Panc1 (cell line): ENCODE measurements around the gene AARS2. TPM values are rescaled to one million over a fixed set of nuclear protein-coding genes. Genes with fewer than 3 reads are reported as not detected.

ENCODE experiments used
- ATAC-seq: fragments of 200-7000 bp; cut with Tn5 transposase; 2 replicates; pipeline ENCODE4 v1.9.1; 2020; ENCODE audit warnings: mild to moderate bottlenecking, moderate library complexity
- BruUV-seq: library from RNA; stranded (reverse); fragments of 400-500 nt; replicated peaks from 2 replicates; lab custom pipeline; 2021; lab: Mats Ljungman, UMichigan
- CTCF ChIA-PET: fragments of 300-600 bp; sonication (Branson Sonifier 250); formaldehyde crosslinking; loops from one replicate; lab custom pipeline; 2022; ENCODE audit warnings: antibody characterized with exemption; lab: Charles Lee
- POLR2A ChIA-PET: fragments of 300-600 bp; sonication (Branson Sonifier 250); formaldehyde crosslinking; loops from one replicate; lab custom pipeline; 2022; ENCODE audit warnings: antibody characterized with exemption; lab: Charles Lee
- DNase-seq: peaks from one replicate; pipeline ENCODE4 v3.0.0-alpha.2; 2010; ENCODE audit warnings: low read depth, low spot score
- H3K27ac ChIP-seq: 2 replicates; pipeline ENCODE4 v1.5.1; 2011; ENCODE audit warnings: mild to moderate bottlenecking, low read length, inconsistent platforms
- H3K27me3 ChIP-seq: fragments of 200-500 bp; sonication (Bioruptor generic); 2 replicates; pipeline ENCODE4 v1.6.0; 2014; ENCODE audit warnings: low read length, inconsistent platforms; ENCODE audit not compliant: control insufficient read depth, insufficient read depth
- H3K36me3 ChIP-seq: fragments of 200-500 bp; sonication (Bioruptor generic); 2 replicates; pipeline ENCODE4 v1.5.1; 2014; ENCODE audit warnings: inconsistent platforms, mild to moderate bottlenecking, low read length, moderate library complexity; ENCODE audit not compliant: control insufficient read depth, insufficient read depth
- H3K4me1 ChIP-seq: 2 replicates; pipeline ENCODE4 v1.5.1; 2011; ENCODE audit warnings: inconsistent platforms, mild to moderate bottlenecking, low read length, moderate library complexity; ENCODE audit not compliant: control insufficient read depth, insufficient read depth
- H3K4me3 ChIP-seq, 2 experiments: 2 replicates each; pipeline ENCODE4 v1.5.1; 2011 to 2012; ENCODE audit warnings: low read depth in 2 of 2, low read length in 2 of 2, mild to moderate bottlenecking in 2 of 2, inconsistent platforms in 1 of 2, moderate library complexity in 1 of 2
- H3K9me3 ChIP-seq: fragments of 200-500 bp; sonication (Bioruptor generic); 2 replicates; pipeline ENCODE4 v1.5.1; 2014; ENCODE audit warnings: low read depth, mild to moderate bottlenecking, inconsistent platforms, low read length, moderate library complexity; ENCODE audit not compliant: control insufficient read depth, insufficient read depth
- POLR2AphosphoS5 ChIP-seq: IDR thresholded peaks from 2 replicates; pipeline ENCODE4 v1.6.1; 2012; ENCODE audit warnings: mild to moderate bottlenecking, low read depth, low read length, moderate library complexity
- SIN3A ChIP-seq: IDR thresholded peaks from 2 replicates; pipeline ENCODE4 v1.6.1; 2012; ENCODE audit warnings: low read depth, mild to moderate bottlenecking, low read length, moderate library complexity, borderline replicate concordance; ENCODE audit not compliant: insufficient read depth
- TCF7L2 ChIP-seq: IDR thresholded peaks from 2 replicates; pipeline ENCODE4 v1.6.1; 2011; ENCODE audit warnings: mild to moderate bottlenecking, low read depth, low read length, inconsistent platforms
- in situ Hi-C: cut with HindIII; loops from 2 replicates; pipeline ENCODE4 v1.10.0; 2016; ENCODE audit warnings: low sequenced_read_pairs, low pct_unique_long_range_greater_than_20kb
- intact Hi-C: fragments of 100-400 bp; cut with micrococcal nuclease; formaldehyde crosslinking; loops from one replicate; pipeline ENCODE4 v1.10.0; 2022; ENCODE audit not compliant: unreplicated experiment
- total RNA-seq: library from RNA; stranded (reverse); gene quantifications from one replicate; pipeline ENCODE4 v1.2.1, GENCODE V29; 2021; ENCODE audit not compliant: unreplicated experiment
- TF ChIP-seq, protein P1 (sequence below): fragments of 450-650 bp; IDR thresholded peaks from 2 replicates; pipeline ENCODE4 v1.5.1; 2017; ENCODE audit warnings: mild to moderate bottlenecking
- TF ChIP-seq, protein P2 (sequence below), 2 experiments: IDR thresholded peaks; 2 replicates each; pipeline ENCODE4 v1.6.1; 2011 to 2012; ENCODE audit warnings: low read depth in 2 of 2, control low read depth in 1 of 2, low read length in 1 of 2, mild to moderate bottlenecking in 1 of 2, moderate library complexity in 1 of 2; ENCODE audit not compliant: insufficient read depth in 1 of 2

AARS2 gene
- total RNA-seq, 1 experiment from 2014 or later: 13.1 TPM

DNA sequence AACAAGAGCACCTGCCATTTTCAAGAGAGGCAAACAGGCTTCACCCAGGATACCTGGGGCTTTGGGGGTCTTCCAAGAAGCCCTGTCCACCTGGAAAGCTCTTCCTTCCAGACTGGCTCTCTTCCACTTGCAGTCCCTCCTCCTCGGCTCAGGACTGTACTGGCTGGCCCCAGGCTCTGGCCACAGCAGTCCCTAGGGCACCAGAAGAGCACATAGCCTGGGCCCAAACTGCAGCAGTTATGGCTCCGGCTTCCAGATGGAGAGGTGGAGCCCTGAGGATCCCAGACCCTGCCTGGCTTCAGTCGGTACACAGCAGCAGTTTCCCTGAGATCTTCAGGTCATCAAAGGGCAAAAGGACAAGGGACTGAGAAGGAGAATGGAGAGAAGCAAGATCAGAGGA is 54.2 kb downstream of the AARS2 start:
- H3K4me1 ChIP-seq: peaks cover 49% of the 10 kb centered on the region
- no TSS peak for BruUV-seq
- DNase-seq (no peak), ATAC-seq (no peak)
- H3K36me3 ChIP-seq: peaks cover 5% of the 10 kb centered on the region
- intact Hi-C loops (loop anchor here (10.0 kb wide), 1 partner anchor 164 kb away; no protein-coding TSS in a partner anchor), in situ Hi-C loops (no loop called here)
- ChIA-PET CTCF (no interaction called here), POLR2A (no interaction called here)
- peak overlapping the region; percentile 79; the same call in 1 of the 2 replicates for H3K27ac ChIP-seq
- H3K27me3 ChIP-seq: no peaks in the 10 kb centered on the region
- no peaks in the 10 kb centered on the region for H3K9me3 ChIP-seq
- TF ChIP-seq, protein P1, sequence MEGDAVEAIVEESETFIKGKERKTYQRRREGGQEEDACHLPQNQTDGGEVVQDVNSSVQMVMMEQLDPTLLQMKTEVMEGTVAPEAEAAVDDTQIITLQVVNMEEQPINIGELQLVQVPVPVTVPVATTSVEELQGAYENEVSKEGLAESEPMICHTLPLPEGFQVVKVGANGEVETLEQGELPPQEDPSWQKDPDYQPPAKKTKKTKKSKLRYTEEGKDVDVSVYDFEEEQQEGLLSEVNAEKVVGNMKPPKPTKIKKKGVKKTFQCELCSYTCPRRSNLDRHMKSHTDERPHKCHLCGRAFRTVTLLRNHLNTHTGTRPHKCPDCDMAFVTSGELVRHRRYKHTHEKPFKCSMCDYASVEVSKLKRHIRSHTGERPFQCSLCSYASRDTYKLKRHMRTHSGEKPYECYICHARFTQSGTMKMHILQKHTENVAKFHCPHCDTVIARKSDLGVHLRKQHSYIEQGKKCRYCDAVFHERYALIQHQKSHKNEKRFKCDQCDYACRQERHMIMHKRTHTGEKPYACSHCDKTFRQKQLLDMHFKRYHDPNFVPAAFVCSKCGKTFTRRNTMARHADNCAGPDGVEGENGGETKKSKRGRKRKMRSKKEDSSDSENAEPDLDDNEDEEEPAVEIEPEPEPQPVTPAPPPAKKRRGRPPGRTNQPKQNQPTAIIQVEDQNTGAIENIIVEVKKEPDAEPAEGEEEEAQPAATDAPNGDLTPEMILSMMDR: no peak
- TF ChIP-seq, protein P2, sequence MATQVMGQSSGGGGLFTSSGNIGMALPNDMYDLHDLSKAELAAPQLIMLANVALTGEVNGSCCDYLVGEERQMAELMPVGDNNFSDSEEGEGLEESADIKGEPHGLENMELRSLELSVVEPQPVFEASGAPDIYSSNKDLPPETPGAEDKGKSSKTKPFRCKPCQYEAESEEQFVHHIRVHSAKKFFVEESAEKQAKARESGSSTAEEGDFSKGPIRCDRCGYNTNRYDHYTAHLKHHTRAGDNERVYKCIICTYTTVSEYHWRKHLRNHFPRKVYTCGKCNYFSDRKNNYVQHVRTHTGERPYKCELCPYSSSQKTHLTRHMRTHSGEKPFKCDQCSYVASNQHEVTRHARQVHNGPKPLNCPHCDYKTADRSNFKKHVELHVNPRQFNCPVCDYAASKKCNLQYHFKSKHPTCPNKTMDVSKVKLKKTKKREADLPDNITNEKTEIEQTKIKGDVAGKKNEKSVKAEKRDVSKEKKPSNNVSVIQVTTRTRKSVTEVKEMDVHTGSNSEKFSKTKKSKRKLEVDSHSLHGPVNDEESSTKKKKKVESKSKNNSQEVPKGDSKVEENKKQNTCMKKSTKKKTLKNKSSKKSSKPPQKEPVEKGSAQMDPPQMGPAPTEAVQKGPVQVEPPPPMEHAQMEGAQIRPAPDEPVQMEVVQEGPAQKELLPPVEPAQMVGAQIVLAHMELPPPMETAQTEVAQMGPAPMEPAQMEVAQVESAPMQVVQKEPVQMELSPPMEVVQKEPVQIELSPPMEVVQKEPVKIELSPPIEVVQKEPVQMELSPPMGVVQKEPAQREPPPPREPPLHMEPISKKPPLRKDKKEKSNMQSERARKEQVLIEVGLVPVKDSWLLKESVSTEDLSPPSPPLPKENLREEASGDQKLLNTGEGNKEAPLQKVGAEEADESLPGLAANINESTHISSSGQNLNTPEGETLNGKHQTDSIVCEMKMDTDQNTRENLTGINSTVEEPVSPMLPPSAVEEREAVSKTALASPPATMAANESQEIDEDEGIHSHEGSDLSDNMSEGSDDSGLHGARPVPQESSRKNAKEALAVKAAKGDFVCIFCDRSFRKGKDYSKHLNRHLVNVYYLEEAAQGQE (IDR thresholded peaks at IDR 0.05; ENCODE audit: insufficient read depth in 1 of 2, low read depth in 2 of 2, low read length in 1 of 2): no peak
- no peak for TF ChIP-seq TCF7L2
- TF ChIP-seq POLR2AphosphoS5: no peak
- TF ChIP-seq SIN3A: no peak
- no peak overlapping the region for H3K4me3 ChIP-seq

DNA sequence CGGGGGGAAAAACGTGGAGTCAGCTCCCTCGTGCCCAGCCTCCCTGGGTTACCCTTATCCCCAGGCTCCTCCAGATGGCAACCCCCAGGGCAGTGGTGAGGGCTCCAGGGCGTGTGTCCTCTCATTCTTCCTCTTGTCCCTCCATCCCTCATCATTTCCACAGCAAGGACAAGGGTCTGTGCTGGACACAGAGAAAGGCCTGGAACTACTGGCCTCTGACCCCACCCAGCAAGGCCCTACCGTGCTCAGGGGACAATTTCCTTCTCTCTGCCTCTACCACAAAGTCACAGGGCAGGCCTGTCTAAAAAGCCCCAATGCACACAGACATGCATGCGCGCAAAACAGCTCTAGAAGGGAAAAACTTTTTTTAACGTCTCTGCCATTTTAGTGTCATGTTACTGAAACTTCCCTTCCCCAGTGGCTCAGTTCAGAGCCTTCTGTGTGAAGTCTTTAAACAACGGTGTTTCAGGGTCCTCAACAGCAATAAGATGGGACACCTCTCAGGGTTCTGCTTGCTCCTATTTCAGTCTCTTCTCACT is 54.8 kb downstream of the AARS2 start:
- no peak overlapping the region for H3K4me3 ChIP-seq
- ATAC-seq: no peak
- DNase-seq: no peak
- BruUV-seq: no TSS peak
- CTCF ChIA-PET: no interaction called here
- TF ChIP-seq, protein P1: no peak
- TF ChIP-seq TCF7L2 (no peak), SIN3A (no peak), POLR2AphosphoS5 (no peak)
- TF ChIP-seq, protein P2 (IDR thresholded peaks at IDR 0.05; ENCODE audit: insufficient read depth in 1 of 2, low read depth in 2 of 2, low read length in 1 of 2): no peak
- peak overlapping the region; percentile 79 for H3K27ac ChIP-seq
- H3K27me3 ChIP-seq: no peaks in the 10 kb centered on the region
- H3K36me3 ChIP-seq: peaks cover 9% of the 10 kb centered on the region
- intact Hi-C loops (loop anchor here (10.0 kb wide), 1 partner anchor 164 kb away; no protein-coding TSS in a partner anchor), in situ Hi-C loops (no loop called here)
- POLR2A ChIA-PET: no interaction called here
- no peaks in the 10 kb centered on the region for H3K9me3 ChIP-seq
- H3K4me1 ChIP-seq: peaks cover 48% of the 10 kb centered on the region
